GM04503 (cell line): ENCODE results near the gene VPS13A.

Experiments
- DNase-seq: peaks from one replicate; pipeline ENCODE4 v3.0.0-alpha.2; 2012; ENCODE audit warnings: low read depth

VPS13A gene

GRCh38 chr9:77177143-77177893 is at the start of gene VPS13A:
TSS of gene VPS13A (plus strand) at chr9:77177534. CDS start at chr9:77177705, 171 bp downstream.
- peak; percentile 40 for DNase-seq

GRCh38 chr9:77128125-77128789 is 49.1 kb upstream of the VPS13A start:
- no peak for DNase-seq

GRCh38 chr9:77131399-77131798 is 45.9 kb upstream of the VPS13A start:
- DNase-seq: no peak

GRCh38 chr9:77133011-77133410 is 44.3 kb upstream of the VPS13A start:
- DNase-seq: no peak

GRCh38 chr9:77142366-77142765 is 35.0 kb upstream of the VPS13A start:
- DNase-seq: no peak

GRCh38 chr9:77149879-77150278 is 27.5 kb upstream of the VPS13A start:
- DNase-seq: no peak

GRCh38 chr9:77152289-77152688 is 25.0 kb upstream of the VPS13A start:
- DNase-seq: no peak

GRCh38 chr9:77156646-77157371 is 20.5 kb upstream of the VPS13A start:
- DNase-seq: no peak

GRCh38 chr9:77158772-77159513 is 18.4 kb upstream of the VPS13A start:
- no peak for DNase-seq

GRCh38 chr9:77161191-77161590 is 16.1 kb upstream of the VPS13A start:
- DNase-seq: no peak

GRCh38 chr9:77161966-77162365 is 15.4 kb upstream of the VPS13A start:
- no peak for DNase-seq

- no peak for DNase-seq
Observed at GRCh38 chr9:77162366-77162765, 15.0 kb upstream of the VPS13A start.

- no peak for DNase-seq
Observed at GRCh38 chr9:77163884-77164283, 13.4 kb upstream of the VPS13A start.

GRCh38 chr9:77166193-77166592 is 11.1 kb upstream of the VPS13A start:
- no peak for DNase-seq

- DNase-seq: no peak
Observed at GRCh38 chr9:77170991-77171699, 6.2 kb upstream of the VPS13A start.

- DNase-seq: no peak
Observed at GRCh38 chr9:77175151-77175550, 2.2 kb upstream of the VPS13A start.

GRCh38 chr9:77176106-77176505 is 1.2 kb upstream of the VPS13A start:
- DNase-seq: no peak

- no peak for DNase-seq
Observed at GRCh38 chr9:77176686-77177142, 620 bp upstream of the VPS13A start.

GRCh38 chr9:77177894-77178794 is 810 bp downstream of the VPS13A start:
- no peak for DNase-seq

- DNase-seq: no peak
Observed at GRCh38 chr9:77180056-77180455, 2.7 kb downstream of the VPS13A start.
